Subcutaneous abdominal adipose tissue (tissue), 5 donors: ENCODE results near the gene CHD6.

ENCODE experiments used
- H3K27ac ChIP-seq: one replicate; pipeline ENCODE4 v1.7.0; 2013; ENCODE audit warnings: low read depth, mild to moderate bottlenecking, inconsistent platforms, low read length, moderate library complexity
- H3K27me3 ChIP-seq, 5 donors: one replicate each; pipeline ENCODE4 v1.7.0; 2013; ENCODE audit warnings: low read length in 5 of 5, inconsistent platforms in 1 of 5; ENCODE audit not compliant: control insufficient read depth in 5 of 5, insufficient read depth in 4 of 5
- H3K36me3 ChIP-seq, 5 donors: one replicate each; pipeline ENCODE4 v1.7.0; 2013; ENCODE audit warnings: low read length in 5 of 5; ENCODE audit not compliant: control insufficient read depth in 5 of 5, insufficient read depth in 5 of 5
- H3K4me1 ChIP-seq, 5 donors: one replicate each; pipeline ENCODE4 v1.7.0; 2013; ENCODE audit warnings: low read length in 5 of 5, mild to moderate bottlenecking in 3 of 5, moderate library complexity in 1 of 5; ENCODE audit not compliant: control insufficient read depth in 5 of 5, insufficient read depth in 5 of 5
- H3K4me3 ChIP-seq, 5 donors: one replicate each; pipeline ENCODE4 v1.7.0; 2013; ENCODE audit warnings: low read length in 5 of 5, low read depth in 1 of 5
- H3K9ac ChIP-seq, 5 donors: one replicate each; pipeline ENCODE4 v1.7.0; 2013; ENCODE audit warnings: low read length in 5 of 5, mild to moderate bottlenecking in 4 of 5, moderate library complexity in 3 of 5
- H3K9me3 ChIP-seq, 5 donors: one replicate each; pipeline ENCODE4 v1.7.0; 2013; ENCODE audit warnings: low read length in 5 of 5; ENCODE audit not compliant: control insufficient read depth in 5 of 5
- donor health status: healthy.
- donor health status: healthy.
- donor health status: healthy.
- donor health status: healthy.
- donor health status: healthy.

Gene CHD6

DNA sequence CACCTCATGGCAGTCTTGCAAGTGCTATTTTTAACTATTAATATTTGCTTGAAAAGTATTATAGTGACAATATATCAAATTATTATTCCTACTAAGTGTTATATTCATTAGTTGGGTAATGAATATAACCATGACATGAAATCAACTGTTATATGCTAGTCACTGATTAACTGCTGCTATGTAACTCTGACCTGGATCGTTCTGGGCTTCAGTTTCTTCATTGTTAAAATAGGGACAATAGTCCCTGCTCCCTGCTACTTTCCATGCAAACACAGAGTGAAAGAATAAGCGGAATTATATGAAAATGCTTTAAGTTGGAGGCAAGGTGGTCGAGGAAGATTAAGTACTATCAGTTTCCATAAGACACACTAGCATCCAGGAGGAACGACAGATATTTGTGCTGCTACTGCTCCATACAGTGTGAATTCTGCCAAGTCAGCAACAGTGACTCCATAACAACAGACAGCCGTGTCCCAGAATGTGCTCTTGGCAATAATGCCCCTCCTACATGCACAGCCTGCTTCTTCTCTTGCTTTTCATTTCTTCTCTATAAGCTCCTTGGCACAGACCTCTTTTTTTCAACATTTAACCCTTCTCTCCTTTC lies 107.2 kb downstream of the CHD6 start:
- peaks cover 15 to 36% (median 18%) of the 10 kb centered on the region in 5 donors for H3K36me3 ChIP-seq
- no peak overlapping the region for H3K4me3 ChIP-seq
- H3K27me3 ChIP-seq = no peaks in the 10 kb centered on the region
- no peak overlapping the region for H3K9ac ChIP-seq
- no peak overlapping the region for H3K27ac ChIP-seq
- peaks cover 2 to 21% (median 8%) of the 10 kb centered on the region in 5 donors for H3K4me1 ChIP-seq
- no peaks in the 10 kb centered on the region for H3K9me3 ChIP-seq

DNA sequence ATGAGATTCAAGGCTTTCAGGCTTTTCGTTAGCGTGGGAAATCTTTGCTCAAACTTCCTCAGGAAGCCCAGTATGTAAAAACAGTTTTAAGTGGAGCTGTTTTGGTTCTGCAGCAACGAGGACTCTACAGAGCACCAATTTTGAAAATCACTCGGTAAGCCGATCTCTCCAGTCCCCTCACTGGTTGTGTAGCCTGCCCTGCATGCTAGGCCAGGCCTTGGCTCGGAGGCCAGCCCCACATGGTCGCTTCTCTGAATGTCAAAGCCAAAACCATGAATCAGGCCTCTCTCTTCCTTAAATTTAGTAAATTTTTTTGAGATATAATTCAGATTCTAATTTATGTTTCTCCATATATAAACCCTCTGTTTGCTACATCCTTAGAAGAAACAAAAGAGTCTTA lies 108.0 kb downstream of the CHD6 start:
- no peak overlapping the region for H3K27ac ChIP-seq
- no peak overlapping the region for H3K9ac ChIP-seq

DNA sequence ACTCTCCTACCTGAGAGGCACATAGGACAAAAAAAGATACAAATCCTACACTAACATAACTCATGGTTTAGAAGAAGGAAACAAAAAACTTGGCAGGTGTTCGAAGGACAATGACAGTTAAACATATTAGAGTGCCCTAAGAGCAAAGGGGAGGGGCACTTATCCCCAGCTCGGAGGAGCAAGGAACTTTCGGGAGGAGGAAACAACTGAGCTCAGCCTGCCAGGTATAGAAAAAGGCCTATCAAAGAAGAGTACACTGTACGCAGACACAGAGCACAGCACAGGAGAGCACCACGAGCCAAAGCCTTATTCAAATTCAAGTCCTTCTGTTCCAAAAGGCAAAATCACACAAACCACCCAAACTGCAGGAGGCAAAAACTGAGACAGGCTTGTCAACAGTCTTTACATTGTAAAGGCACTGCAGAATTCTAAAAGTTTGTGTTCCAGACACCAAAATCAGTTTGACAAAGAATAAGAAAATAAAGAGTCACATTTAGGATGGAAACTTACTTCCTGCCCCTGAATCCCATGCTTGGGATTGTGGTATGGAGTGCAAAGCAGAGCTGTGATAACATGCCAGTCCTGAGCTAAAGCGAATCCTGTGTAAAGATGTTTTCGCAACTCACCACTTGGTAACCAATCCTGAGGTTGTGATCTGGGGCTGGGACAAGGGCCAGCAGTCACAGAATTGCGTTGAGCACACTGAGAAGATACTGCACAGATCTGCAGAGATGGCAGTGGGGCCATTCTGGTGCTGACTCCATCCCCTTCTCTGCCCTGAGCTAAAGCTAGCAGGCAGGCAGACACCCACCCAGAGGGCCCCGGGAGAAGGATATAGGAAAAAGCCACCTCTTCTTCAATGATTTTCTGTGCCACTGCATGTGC lies 108.6 kb downstream of the CHD6 start:
- H3K9me3 ChIP-seq = peaks cover 0 to 7% (median 4%) of the 10 kb centered on the region in 5 donors
- no peak overlapping the region for H3K9ac ChIP-seq
- H3K27me3 ChIP-seq = no peaks in the 10 kb centered on the region
- peaks cover 14 to 35% (median 17%) of the 10 kb centered on the region in 5 donors for H3K36me3 ChIP-seq
- peaks cover 2 to 21% (median 8%) of the 10 kb centered on the region in 5 donors for H3K4me1 ChIP-seq
- no peak overlapping the region for H3K4me3 ChIP-seq
- no peak overlapping the region for H3K27ac ChIP-seq

More for the DNA sequence above, 108.0 kb downstream of the CHD6 start:
- Histone ChIP-seq H3K4me1 (peaks cover 2 to 21% (median 8%) of the 10 kb centered on the region in 5 donors), H3K4me3 (no peak overlapping the region), H3K9me3 (peaks cover 0 to under 1% (median 0%) of the 10 kb centered on the region in 5 donors), H3K27me3 (no peaks in the 10 kb centered on the region), H3K36me3 (peaks cover 15 to 36% (median 18%) of the 10 kb centered on the region in 5 donors)

DNA sequence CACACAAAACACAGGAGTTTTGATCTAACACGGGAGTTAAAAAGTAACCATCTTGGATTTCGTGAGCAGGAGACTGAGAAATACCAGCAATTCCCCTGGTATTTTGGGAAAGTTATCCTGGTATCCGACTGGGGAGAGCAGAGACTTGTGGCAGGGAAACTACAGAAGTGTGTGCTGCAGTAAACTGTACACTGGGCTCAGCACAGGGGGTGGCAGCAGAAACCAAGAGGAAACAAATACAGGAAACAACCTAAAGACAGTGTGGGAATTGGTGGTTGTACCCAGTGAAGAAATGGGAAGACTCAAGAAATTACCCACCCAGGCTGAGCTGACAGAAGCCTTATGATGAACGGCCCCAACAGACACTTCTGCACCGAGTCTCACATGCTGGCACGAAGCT lies 109.8 kb downstream of the CHD6 start:
- peaks cover 0 to 10% (median 4%) of the 10 kb centered on the region in 5 donors for H3K9me3 ChIP-seq
- H3K4me3 ChIP-seq = no peak overlapping the region
- no peak overlapping the region for H3K9ac ChIP-seq
- no peaks in the 10 kb centered on the region for H3K27me3 ChIP-seq
- no peak overlapping the region for H3K27ac ChIP-seq
- peaks cover 2 to 21% (median 8%) of the 10 kb centered on the region in 5 donors for H3K4me1 ChIP-seq
- H3K36me3 ChIP-seq = peaks cover 7 to 22% (median 16%) of the 10 kb centered on the region in 5 donors

DNA sequence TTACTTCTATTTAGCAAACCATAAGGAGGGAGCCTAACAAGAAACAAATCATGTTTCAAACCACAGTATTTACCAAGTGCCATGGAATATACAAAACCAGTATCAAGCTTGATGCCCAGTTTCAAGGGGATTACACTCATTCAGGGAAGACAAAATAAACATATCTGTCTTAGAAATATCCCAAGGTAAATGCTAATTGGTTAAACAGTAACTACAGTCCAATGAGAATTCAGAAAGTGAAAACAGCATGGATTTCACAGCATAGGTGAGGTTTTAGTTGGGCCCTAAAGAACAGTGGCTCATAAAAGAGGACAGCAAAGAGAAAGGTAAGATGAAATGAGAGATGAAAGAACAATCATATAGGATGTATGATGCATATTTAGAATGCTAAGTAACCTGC lies 110.3 kb downstream of the CHD6 start:
- H3K9me3 ChIP-seq = peaks cover 0 to 10% (median 4%) of the 10 kb centered on the region in 5 donors
- no peak overlapping the region for H3K27ac ChIP-seq
- H3K4me3 ChIP-seq = no peak overlapping the region
- H3K9ac ChIP-seq = no peak overlapping the region
- H3K4me1 ChIP-seq = peaks cover 2 to 21% (median 8%) of the 10 kb centered on the region in 5 donors
- H3K27me3 ChIP-seq = no peaks in the 10 kb centered on the region
- peaks cover 7 to 18% (median 11%) of the 10 kb centered on the region in 5 donors for H3K36me3 ChIP-seq

DNA sequence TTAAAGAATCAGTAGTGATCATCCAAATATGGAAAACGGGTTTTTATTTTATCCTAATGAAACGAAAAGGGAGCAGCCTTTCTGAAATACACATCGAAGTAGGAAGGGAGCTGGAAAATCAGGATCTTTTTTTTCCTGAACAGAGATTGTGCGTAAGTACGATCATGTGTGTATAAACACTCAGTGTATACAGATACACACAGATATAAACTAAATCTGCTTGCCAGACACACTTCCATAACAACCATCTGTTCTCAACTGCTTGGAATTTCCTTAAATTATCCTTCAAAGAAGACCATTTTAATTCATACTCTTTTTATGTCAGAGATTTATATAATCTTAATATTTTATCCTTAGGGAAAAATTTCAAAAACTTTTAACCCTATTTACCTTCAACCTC lies 110.7 kb downstream of the CHD6 start:
- Histone ChIP-seq H3K36me3 (peaks cover 3 to 13% (median 9%) of the 10 kb centered on the region in 5 donors), H3K27ac (no peak overlapping the region), H3K9ac (no peak overlapping the region), H3K4me1 (peaks cover 2 to 21% (median 8%) of the 10 kb centered on the region in 5 donors), H3K9me3 (peaks cover 0 to 10% (median 4%) of the 10 kb centered on the region in 5 donors), H3K27me3 (no peaks in the 10 kb centered on the region), H3K4me3 (no peak overlapping the region)

DNA sequence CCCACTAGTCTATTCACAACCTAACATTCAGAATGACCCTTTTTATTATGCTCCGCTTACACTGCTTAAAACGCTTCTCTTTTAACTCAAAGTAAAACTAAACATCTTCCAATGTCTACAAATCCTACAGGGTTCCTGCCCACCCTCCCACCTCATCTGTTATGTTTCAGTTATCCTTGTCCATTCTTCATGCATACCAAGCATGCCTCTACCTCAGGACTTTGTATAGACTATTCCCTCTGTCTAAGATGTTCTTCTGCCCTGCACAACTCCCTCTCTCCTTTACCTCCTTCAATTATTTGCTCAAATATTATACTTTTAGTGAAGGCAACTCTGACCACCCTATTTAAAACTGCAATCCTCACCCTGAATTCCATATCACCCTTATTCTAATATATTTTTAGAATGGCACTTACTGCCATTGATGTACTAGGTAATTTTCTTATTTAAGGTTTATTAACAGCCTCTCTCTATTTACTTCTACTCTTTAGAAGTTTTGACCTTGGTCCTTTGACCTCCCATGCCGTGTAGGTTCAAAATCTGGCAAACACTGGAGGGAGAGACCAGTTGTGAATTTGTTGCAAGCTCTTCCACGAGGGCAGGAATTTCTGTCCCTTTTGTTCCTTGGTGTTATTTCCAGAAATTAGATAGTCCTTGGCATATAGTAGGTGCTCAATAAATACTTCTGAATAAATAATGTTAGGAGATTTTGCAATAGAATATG lies 111.8 kb downstream of the CHD6 start:
- no peak overlapping the region for H3K27ac ChIP-seq
- no peaks in the 10 kb centered on the region for H3K27me3 ChIP-seq
- peaks cover 0 to 10% (median 4%) of the 10 kb centered on the region in 5 donors for H3K9me3 ChIP-seq
- peaks cover 0 to 4% (median 2%) of the 10 kb centered on the region in 5 donors for H3K36me3 ChIP-seq
- peaks cover 2 to 21% (median 9%) of the 10 kb centered on the region in 5 donors for H3K4me1 ChIP-seq
- no peak overlapping the region for H3K4me3 ChIP-seq
- H3K9ac ChIP-seq = no peak overlapping the region

DNA sequence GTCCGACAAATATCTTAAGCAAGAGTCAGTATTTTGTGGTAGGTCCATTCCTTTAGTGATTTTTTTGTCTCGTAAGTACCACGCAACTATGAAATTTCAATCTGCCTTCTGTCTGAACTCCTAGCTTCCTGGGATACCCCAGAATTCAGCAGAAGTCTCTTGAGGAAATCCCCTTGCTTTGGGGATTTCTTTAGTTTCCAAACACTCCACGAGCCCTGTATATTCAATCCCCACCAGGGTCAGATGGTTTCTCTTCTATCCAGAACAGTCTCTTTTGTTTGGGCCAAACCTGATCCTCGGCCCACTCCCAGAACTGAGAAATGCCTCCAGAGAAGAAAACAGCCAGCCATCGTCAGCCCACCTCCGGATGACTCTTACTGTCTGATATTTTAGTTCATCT lies 113.0 kb downstream of the CHD6 start:
- peaks cover 0 to 10% (median 4%) of the 10 kb centered on the region in 5 donors for H3K9me3 ChIP-seq
- H3K27me3 ChIP-seq = no peaks in the 10 kb centered on the region
- H3K4me1 ChIP-seq = peaks cover 2 to 12% (median 9%) of the 10 kb centered on the region in 5 donors
- H3K4me3 ChIP-seq = no peak overlapping the region
- no peak overlapping the region for H3K9ac ChIP-seq
- peaks cover 0 to 4% (median 0%) of the 10 kb centered on the region in 5 donors for H3K36me3 ChIP-seq
- H3K27ac ChIP-seq = no peak overlapping the region

DNA sequence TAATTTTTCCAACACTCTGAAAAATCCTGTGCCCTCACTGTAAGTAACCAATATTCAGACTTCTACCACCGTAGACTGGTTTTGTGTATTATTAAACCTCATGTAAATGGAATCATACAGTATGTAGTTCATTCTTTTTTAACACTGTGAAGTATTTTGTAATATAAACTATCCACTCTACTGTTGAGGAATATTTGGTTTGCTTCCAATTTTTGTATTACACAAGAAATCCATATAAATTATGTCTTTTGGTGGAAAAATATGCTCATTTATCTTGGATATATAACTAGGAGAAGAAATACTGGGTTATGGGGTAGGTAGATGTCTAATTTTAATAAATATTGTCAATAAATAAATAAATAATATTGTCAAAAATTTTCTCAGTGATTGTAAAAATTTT lies 116.8 kb downstream of the CHD6 start:
- H3K27ac ChIP-seq = no peak overlapping the region
- H3K9ac ChIP-seq = no peak overlapping the region
- H3K4me3 ChIP-seq = no peak overlapping the region
- H3K9me3 ChIP-seq = peaks cover 0 to 10% (median 4%) of the 10 kb centered on the region in 5 donors
- H3K36me3 ChIP-seq = peaks cover 8 to 27% (median 19%) of the 10 kb centered on the region in 5 donors
- no peaks in the 10 kb centered on the region for H3K27me3 ChIP-seq
- H3K4me1 ChIP-seq = peaks cover 0 to 4% (median 0%) of the 10 kb centered on the region in 5 donors
